HepG2 (cell line): ENCODE measurements around the gene MYO19. TPM values are rescaled to one million over a fixed set of nuclear protein-coding genes. Genes with fewer than 3 reads are reported as not detected.

Source experiments
- AHR ChIP-seq: IDR thresholded peaks from 2 replicates; pipeline ENCODE4 v1.6.1; 2018; ENCODE audit warnings: missing genetic modification reagents, missing compliant biosample characterization
- ARHGAP35 ChIP-seq: sonication (generic); formaldehyde crosslinking; IDR thresholded peaks from 2 replicates; pipeline ENCODE4 v1.9.0; 2022; ENCODE audit warnings: mild to moderate bottlenecking, inconsistent platforms, moderate library complexity, missing genetic modification reagents, borderline replicate concordance
- DMAP1 ChIP-seq: IDR thresholded peaks from 2 replicates; pipeline ENCODE4 v1.6.1; 2016
- GATAD2A ChIP-seq: IDR thresholded peaks from 2 replicates; pipeline ENCODE4 v1.6.1; 2016
- HNF1B ChIP-seq: sonication (generic); formaldehyde crosslinking; IDR thresholded peaks from 2 replicates; pipeline ENCODE4 v1.5.1; 2020; ENCODE audit warnings: mild to moderate bottlenecking, moderate library complexity, missing genetic modification reagents
- HNRNPLL ChIP-seq: fragments of 200-400 bp; formaldehyde crosslinking; IDR thresholded peaks from 2 replicates; pipeline ENCODE4 v1.6.1; 2017; ENCODE audit warnings: mild to moderate bottlenecking, low read depth, low read length; ENCODE audit not compliant: poor library complexity, severe bottlenecking
- MYC ChIP-seq: sonication (generic); formaldehyde crosslinking; IDR thresholded peaks from 2 replicates; pipeline ENCODE4 v1.9.0; 2021; ENCODE audit warnings: missing genetic modification reagents, borderline replicate concordance
- NRL ChIP-seq: sonication (generic); formaldehyde crosslinking; IDR thresholded peaks from 2 replicates; pipeline ENCODE4 v1.5.0; 2020; ENCODE audit warnings: missing genetic modification reagents, mild to moderate bottlenecking, moderate library complexity, borderline replicate concordance
- SOX6 ChIP-seq, 2 experiments: fragments of 450-650 bp in 1 of 2; sonication (generic) in 1 of 2; formaldehyde crosslinking in 1 of 2; IDR thresholded peaks; 2 replicates each; pipeline versions ENCODE4 v1.4.0 to v1.6.1; 2017 to 2020; ENCODE audit warnings: antibody characterized with exemption in 1 of 2, mild to moderate bottlenecking in 1 of 2, missing genetic modification reagents in 1 of 2
- SRY ChIP-seq: sonication (generic); formaldehyde crosslinking; IDR thresholded peaks from 2 replicates; pipeline ENCODE4 v1.8.0; 2022; ENCODE audit warnings: mild to moderate bottlenecking, missing genetic modification reagents
- ZIK1 ChIP-seq: sonication (generic); formaldehyde crosslinking; IDR thresholded peaks from 2 replicates; pipeline ENCODE4 v1.5.0; 2020; ENCODE audit warnings: mild to moderate bottlenecking, low read depth, missing genetic modification reagents, borderline replicate concordance
- ZNF362 ChIP-seq: sonication (generic); formaldehyde crosslinking; IDR thresholded peaks from 2 replicates; pipeline ENCODE4 v1.4.0; 2020; ENCODE audit warnings: missing genetic modification reagents, mild to moderate bottlenecking, borderline replicate concordance
- ZNF687 ChIP-seq: sonication (generic); formaldehyde crosslinking; IDR thresholded peaks from 2 replicates; pipeline ENCODE4 v1.5.1; 2020; ENCODE audit warnings: mild to moderate bottlenecking, missing genetic modification reagents, moderate library complexity
- polyA plus RNA-seq, 8 experiments: library from polyadenylated mRNA; depleted of rRNA in 3 of 8; stranded (reverse) in 7 of 8; unstranded in 1 of 8; fragments of >200 nt; fragmentation: Illumina TruSeq in 4 of 8; extraction: Trizol in 4 of 8; gene quantifications; 2 replicates each; pipeline versions ENCODE4 v1.2.1 to v1.2.3, GENCODE V29; 2011 to 2016; ENCODE audit warnings: low read depth in 4 of 8, missing spikeins in 1 of 8, mixed read lengths in 1 of 8; ENCODE audit not compliant: insufficient read depth in 1 of 8
- total RNA-seq, 5 experiments: library from RNA; depleted of rRNA; stranded (reverse); fragments of >200 nt; fragmentation: Illumina TruSeq; extraction: Trizol; gene quantifications; 2 replicates each; pipeline ENCODE4 v1.2.3, GENCODE V29; 2016; ENCODE audit warnings: low read depth in 1 of 5

The MYO19 gene
- total and polyA plus RNA-seq, 2 of the 13 experiments (the other 11 are each of a cell fraction or from before 2014, with no cell fraction given): 75.7 to 82.3 TPM

- TF ChIP-seq ZNF687 (CRISPR knock-in tag) (peak; percentile 83), DMAP1 (CRISPR knock-in tag) (peak; percentile 91), HNRNPLL (peak; percentile 82), ZIK1 (CRISPR knock-in tag) (no peak), AHR (CRISPR knock-in tag) (no peak), SOX6 (IDR thresholded peaks at IDR 0.05) (no peak), SOX6 (CRISPR knock-in tag; IDR thresholded peaks at IDR 0.05) (peak; percentile 39), ARHGAP35 (CRISPR knock-in tag) (peak; percentile 46; the same call in 1 of the 2 replicates), HNF1B (CRISPR knock-in tag) (peak; percentile 48; the same call in 1 of the 2 replicates), SRY (CRISPR knock-in tag) (no peak; the same call in 1 of the 2 replicates), NRL (CRISPR knock-in tag) (peak; percentile 87), MYC (peak; percentile 81), GATAD2A (CRISPR knock-in tag) (peak; percentile 43), ZNF362 (peak; percentile 10; the same call in 1 of the 2 replicates)
Measured at GRCh38 chr17:36545465-36546417, 11.1 kb upstream of the MYO19 start (continued).
